ENCODE results near the gene GP1BA.

- TF ChIP-seq CTCF (IDR thresholded peaks at IDR 0.05; ENCODE audit: low read length) (no peak), EZH2 (IDR thresholded peaks at IDR 0.05; ENCODE audit: borderline replicate concordance, low read length) (no peak)
Observed at GRCh38 chr17:4884489-4884888, 47.6 kb upstream of the GP1BA start.

All from OCI-LY1 (cell line).